ENCODE measurements around the gene RBP5.

DNA sequence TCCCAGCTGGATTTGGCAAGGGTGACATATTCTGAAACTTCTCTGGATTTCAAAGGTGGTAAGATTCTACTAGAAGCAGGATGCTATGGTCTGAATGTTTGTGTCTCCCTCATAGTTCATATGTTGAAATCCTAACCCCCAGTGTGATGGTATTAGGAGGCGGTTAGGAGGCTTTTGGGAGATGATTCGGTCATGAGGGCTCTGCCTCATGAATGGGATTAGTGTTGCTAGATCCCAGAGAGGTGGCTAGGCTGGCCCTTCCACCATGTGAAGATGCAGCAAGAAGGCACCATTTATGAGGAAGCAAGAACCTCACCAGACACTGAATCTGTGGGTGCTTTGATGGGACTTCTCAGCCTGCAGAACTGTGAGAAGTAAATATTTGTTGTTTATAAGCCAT, 49.8 kb upstream of the RBP5 start:
- TF ChIP-seq, protein P1, sequence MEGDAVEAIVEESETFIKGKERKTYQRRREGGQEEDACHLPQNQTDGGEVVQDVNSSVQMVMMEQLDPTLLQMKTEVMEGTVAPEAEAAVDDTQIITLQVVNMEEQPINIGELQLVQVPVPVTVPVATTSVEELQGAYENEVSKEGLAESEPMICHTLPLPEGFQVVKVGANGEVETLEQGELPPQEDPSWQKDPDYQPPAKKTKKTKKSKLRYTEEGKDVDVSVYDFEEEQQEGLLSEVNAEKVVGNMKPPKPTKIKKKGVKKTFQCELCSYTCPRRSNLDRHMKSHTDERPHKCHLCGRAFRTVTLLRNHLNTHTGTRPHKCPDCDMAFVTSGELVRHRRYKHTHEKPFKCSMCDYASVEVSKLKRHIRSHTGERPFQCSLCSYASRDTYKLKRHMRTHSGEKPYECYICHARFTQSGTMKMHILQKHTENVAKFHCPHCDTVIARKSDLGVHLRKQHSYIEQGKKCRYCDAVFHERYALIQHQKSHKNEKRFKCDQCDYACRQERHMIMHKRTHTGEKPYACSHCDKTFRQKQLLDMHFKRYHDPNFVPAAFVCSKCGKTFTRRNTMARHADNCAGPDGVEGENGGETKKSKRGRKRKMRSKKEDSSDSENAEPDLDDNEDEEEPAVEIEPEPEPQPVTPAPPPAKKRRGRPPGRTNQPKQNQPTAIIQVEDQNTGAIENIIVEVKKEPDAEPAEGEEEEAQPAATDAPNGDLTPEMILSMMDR (IDR thresholded peaks at IDR 0.05; ENCODE audit: low read depth, low read length), result no peak
- TF ChIP-seq EZH2phosphoT487 (IDR thresholded peaks at IDR 0.05; ENCODE audit: low read depth), result no peak
